ENCODE measurements around the gene TTLL8.

GRCh38 chr22:50098052-50098451, 40.0 kb upstream of the TTLL8 start:
- TF ChIP-seq ZSCAN18 (CRISPR knock-in tag; IDR thresholded peaks at IDR 0.05) (no peak), CTCF (IDR thresholded peaks at IDR 0.05) (no peak), ZNF138 (CRISPR knock-in tag; conservative IDR thresholded peaks at IDR 0.05) (no peak), IRF1 (CRISPR knock-in tag; IDR thresholded peaks at IDR 0.05) (no peak), AFF4 (CRISPR knock-in tag; IDR thresholded peaks at IDR 0.05; ENCODE audit: borderline replicate concordance) (no peak), MAX (CRISPR knock-in tag; IDR thresholded peaks at IDR 0.05) (no peak), OVOL2 (CRISPR knock-in tag; IDR thresholded peaks at IDR 0.05; ENCODE audit: borderline replicate concordance) (no peak), KAT7 (CRISPR knock-in tag; IDR thresholded peaks at IDR 0.05; ENCODE audit: borderline replicate concordance) (no peak), ARID4B (CRISPR knock-in tag; IDR thresholded peaks at IDR 0.05; ENCODE audit: borderline replicate concordance) (no peak), GABPB1 (CRISPR knock-in tag; IDR thresholded peaks at IDR 0.05) (no peak), ZNF281 (CRISPR knock-in tag; IDR thresholded peaks at IDR 0.05) (no peak), NR3C1 (CRISPR knock-in tag; conservative IDR thresholded peaks at IDR 0.05; ENCODE audit: low read depth) (no peak)

Data from WTC11 (cell line).